GM21717 (cell line): ENCODE measurements around the gene PHOX2B.
"Not testable (repeated sequence)": the region's sequence is repeated elsewhere in the genome, so short reads cannot be mapped to it uniquely, and the experiment has no call there.

Experiments
- ATAC-seq: cut with Tn5 transposase; IDR thresholded peaks from one replicate; pipeline ENCODE4 v1.9.1; 2021; ENCODE audit warnings: mild to moderate bottlenecking, moderate library complexity; ENCODE audit not compliant: unreplicated experiment

PHOX2B gene

GRCh38 chr4:41749631-41750039 lies 1.1 kb upstream of the PHOX2B start:
- no peak for ATAC-seq

- ATAC-seq: no peak
Observed at GRCh38 chr4:41748074-41748570, 403 bp downstream of the PHOX2B start.

- ATAC-seq: no peak
Observed at GRCh38 chr4:41747230-41748055, 1.1 kb downstream of the PHOX2B start.

GRCh38 chr4:41746440-41747229 lies 1.9 kb downstream of the PHOX2B start:
- ATAC-seq: no peak

GRCh38 chr4:41746025-41746439 lies 2.5 kb downstream of the PHOX2B start:
- ATAC-seq: no peak

- no peak for ATAC-seq
Observed at GRCh38 chr4:41745292-41746024, 3.1 kb downstream of the PHOX2B start.

- ATAC-seq: no peak
Observed at GRCh38 chr4:41744572-41745291, 3.8 kb downstream of the PHOX2B start.

- ATAC-seq: no peak
Observed at GRCh38 chr4:41741354-41741753, 7.2 kb downstream of the PHOX2B start.

GRCh38 chr4:41737491-41737890 lies 11.0 kb downstream of the PHOX2B start:
- not testable (repeated sequence) for ATAC-seq

GRCh38 chr4:41734371-41734770 lies 14.2 kb downstream of the PHOX2B start:
- ATAC-seq: no peak

GRCh38 chr4:41731569-41732126 lies 16.9 kb downstream of the PHOX2B start:
- no peak for ATAC-seq

GRCh38 chr4:41728573-41728913 lies 20.0 kb downstream of the PHOX2B start:
- ATAC-seq: no peak

GRCh38 chr4:41727861-41728572 lies 20.5 kb downstream of the PHOX2B start:
- ATAC-seq: no peak

- no peak for ATAC-seq
Observed at GRCh38 chr4:41725254-41725653, 23.3 kb downstream of the PHOX2B start.

GRCh38 chr4:41723286-41723685 lies 25.2 kb downstream of the PHOX2B start:
- ATAC-seq: no peak

GRCh38 chr4:41722181-41722580 lies 26.3 kb downstream of the PHOX2B start:
- ATAC-seq: no peak

- ATAC-seq: no peak
Observed at GRCh38 chr4:41719417-41719816, 29.1 kb downstream of the PHOX2B start.

GRCh38 chr4:41718907-41719306 lies 29.6 kb downstream of the PHOX2B start:
- no peak for ATAC-seq

- no peak for ATAC-seq
Observed at GRCh38 chr4:41715155-41715554, 33.4 kb downstream of the PHOX2B start.
